C1 segment of cervical spinal cord (tissue), 14 donors: ENCODE results near the gene RPRD1B.

Experiments used
- DNase-seq, 14 donors: peaks; one replicate each; lab custom pipeline; 2025; lab: John Stamatoyannopoulos, UW

The RPRD1B gene

GRCh38 chr20:38036366-38036765 lies 2.8 kb downstream of the RPRD1B start:
- no peak for DNase-seq

GRCh38 chr20:38040276-38040675 lies 6.7 kb downstream of the RPRD1B start:
- no peak for DNase-seq

GRCh38 chr20:38043512-38044300 lies 10.2 kb downstream of the RPRD1B start:
- no peak for DNase-seq

GRCh38 chr20:38044685-38045084 lies 11.1 kb downstream of the RPRD1B start:
- no peak for DNase-seq

- DNase-seq: no peak
Measured at GRCh38 chr20:38046572-38046971, 13.0 kb downstream of the RPRD1B start.

- DNase-seq: peak in 1 of 14 donors; percentile 5
Measured at GRCh38 chr20:38049800-38050199, 16.3 kb downstream of the RPRD1B start.

- DNase-seq: no peak
Measured at GRCh38 chr20:38050686-38051085, 17.1 kb downstream of the RPRD1B start.

GRCh38 chr20:38052870-38053269 lies 19.3 kb downstream of the RPRD1B start:
- no peak for DNase-seq

GRCh38 chr20:38054647-38055046 lies 21.1 kb downstream of the RPRD1B start:
- no peak for DNase-seq

- no peak for DNase-seq
Measured at GRCh38 chr20:38055294-38055693, 21.7 kb downstream of the RPRD1B start.

GRCh38 chr20:38055848-38056247 lies 22.3 kb downstream of the RPRD1B start:
- no peak for DNase-seq

- peak in 13 of 14 donors; percentile 1 to 64 (median 28) for DNase-seq
Measured at GRCh38 chr20:38057351-38057972, 23.9 kb downstream of the RPRD1B start.

- DNase-seq: no peak
Measured at GRCh38 chr20:38059832-38060231, 26.3 kb downstream of the RPRD1B start.

GRCh38 chr20:38060536-38060935 lies 27.0 kb downstream of the RPRD1B start:
- no peak for DNase-seq

GRCh38 chr20:38061109-38061508 lies 27.6 kb downstream of the RPRD1B start:
- no peak for DNase-seq

GRCh38 chr20:38062890-38063289 lies 29.3 kb downstream of the RPRD1B start:
- no peak for DNase-seq

GRCh38 chr20:38063911-38064530 lies 30.5 kb downstream of the RPRD1B start:
- no peak for DNase-seq

- peak in 3 of 14 donors; percentile 2 to 49 (median 11) for DNase-seq
Measured at GRCh38 chr20:38065764-38066375, 32.3 kb downstream of the RPRD1B start.

- no peak for DNase-seq
Measured at GRCh38 chr20:38066969-38067716, 33.6 kb downstream of the RPRD1B start.

- no peak for DNase-seq
Measured at GRCh38 chr20:38067717-38068365, 34.3 kb downstream of the RPRD1B start.

GRCh38 chr20:38072898-38073297 lies 39.4 kb downstream of the RPRD1B start:
- DNase-seq: no peak
